Pancreas (tissue), 10 donors: Measurements from ENCODE around the gene KRTAP5-7. TPM values are rescaled to one million over a fixed set of nuclear protein-coding genes. Genes with fewer than 3 reads are reported as not detected.

Source experiments
- ATAC-seq, 4 donors: fragments of 200-7000 bp; cut with Tn5 transposase; one replicate each; pipeline versions ENCODE4 v1.8.0 to v1.9.1; 2020; ENCODE audit warnings: mild to moderate bottlenecking in 4 of 4, moderate library complexity in 4 of 4
- DNase-seq, 6 donors: peaks; one replicate each; pipeline ENCODE4 v3.0.0-alpha.2; 2020
- FAIRE-seq: peaks from 2 replicates; lab custom pipeline; 2012; peaks lifted over from hg19 to GRCh38; lab: Jason Lieb, UNC
- H3K27ac ChIP-seq, 4 donors: fragments of 200-600 bp; sonication (generic); 1 replicate in 3 of 4; 2 replicates in 1 of 4; pipeline versions ENCODE4 v1.5.0 to v1.8.0; 2020
- H3K27me3 ChIP-seq, 4 donors: fragments of 200-600 bp; one replicate each; pipeline ENCODE4 v1.8.0; 2021
- H3K36me3 ChIP-seq, 3 donors: fragments of 200-600 bp; sonication (generic) in 1 of 3; one replicate each; pipeline versions ENCODE4 v1.5.0 to v1.8.0; 2020 to 2021
- H3K4me1 ChIP-seq, 3 donors: fragments of 200-600 bp; one replicate each; pipeline ENCODE4 v1.8.0; 2021
- H3K4me3 ChIP-seq, 4 donors: fragments of 200-600 bp; sonication (generic) in 2 of 4; one replicate each; pipeline versions ENCODE4 v1.5.0 to v1.8.0; 2020 to 2021
- H3K9me3 ChIP-seq, 4 donors: fragments of 200-600 bp; one replicate each; pipeline ENCODE4 v1.8.0; 2021
- CTCF ChIP-seq, 4 donors: fragments of 200-600 bp; sonication (generic) in 3 of 4; IDR thresholded peaks; one replicate each; pipeline versions ENCODE4 v1.5.0 to v1.8.0; 2021; ENCODE audit warnings: antibody characterized with exemption in 4 of 4
- WGBS, 2 donors: extraction: QIAGEN DNeasy Blood & Tissue Kit; methylation state at CpG; one replicate each; pipeline ENCODE4 v1.1.7; 2013; 5-methylcytosine and 5-hydroxymethylcytosine counted together
- intact Hi-C, 3 donors: fragments of 100-400 bp; cut with DNase I; formaldehyde crosslinking; loops; one replicate each; pipeline versions ENCODE4 v1.11.1 to v1.14.2; 2022
- polyA plus RNA-seq, 2 donors: library from polyadenylated mRNA; stranded (reverse); fragments of 200-250 nt; gene quantifications; one replicate each; pipeline ENCODE4 v1.2.3, GENCODE V29; 2013
- total RNA-seq, 6 donors: library from RNA; stranded (reverse); fragmentation: NEBNext Ultra II Directional in 4 of 6; extraction: Animal tissue kit (Norgen Biotek cat#: 25700) in 4 of 6; gene quantifications; one replicate each; pipeline versions ENCODE4 v1.2.1 to v1.2.4, GENCODE V29; 2021 to 2023
- donor health status: healthy with polysubstance abuse.
- donor health status: DM: no; HTN: no; CAD: no; lungs with moderate emphysema.
- donor health status: DM: no; HTN: no; CAD: no.
- donor health status: control.
- donor health status: control.
- donor health status: Bipolar disorder and iron deficiency.
- donor health status: DM: yes; HTN: yes; CAD: no.
- donor health status: DM: no; HTN: no; CAD: no.
- donor health status: DM: no; HTN: no; CAD: no.
- donor health status: DM: yes; HTN: yes; CAD: no.

The KRTAP5-7 gene
- total and polyA plus RNA-seq, 8 donors = 0.12 to 0.19 (median 0.14) TPM; not detected in 4

GRCh38 chr11:71556018-71556417 lies 29.0 kb downstream of the KRTAP5-7 start:
- no peak for FAIRE-seq

GRCh38 chr11:71557257-71557656 lies 30.2 kb downstream of the KRTAP5-7 start:
- H3K4me1 ChIP-seq = no peaks in the 10 kb centered on the region
- no peak overlapping the region for H3K27ac ChIP-seq
- TF ChIP-seq CTCF (IDR thresholded peaks at IDR 0.05) = no peak
- H3K36me3 ChIP-seq = no peaks in the 10 kb centered on the region
- DNase-seq (no peak), FAIRE-seq (no peak), ATAC-seq (no peak)
- H3K9me3 ChIP-seq = no peaks in the 10 kb centered on the region
- no peaks in the 10 kb centered on the region for H3K27me3 ChIP-seq
- no peak overlapping the region for H3K4me3 ChIP-seq
- intact Hi-C loops = no loop called here

More at GRCh38 chr11:71556018-71556417, 29.0 kb downstream of the KRTAP5-7 start:
- no peaks in the 10 kb centered on the region for H3K27me3 ChIP-seq
- H3K27ac ChIP-seq = no peak overlapping the region
- intact Hi-C loops = no loop called here
- TF ChIP-seq CTCF (IDR thresholded peaks at IDR 0.05) = no peak
- 84 to 90% methylated on average over 4 of the region's 4 CpGs for WGBS, 2 donors
- H3K4me3 ChIP-seq = no peak overlapping the region
- no peaks in the 10 kb centered on the region for H3K36me3 ChIP-seq
- H3K9me3 ChIP-seq = no peaks in the 10 kb centered on the region
- H3K4me1 ChIP-seq = no peaks in the 10 kb centered on the region
- DNase-seq (no peak), ATAC-seq (no peak)

GRCh38 chr11:71558996-71559395 lies 31.9 kb downstream of the KRTAP5-7 start:
- 25 to 43% methylated on average over 1 of the region's 1 CpG for WGBS, 2 donors
- no peak for FAIRE-seq
- Histone ChIP-seq H3K4me3 (no peak overlapping the region), H3K36me3 (no peaks in the 10 kb centered on the region), H3K27me3 (no peaks in the 10 kb centered on the region), H3K27ac (no peak overlapping the region), H3K9me3 (no peaks in the 10 kb centered on the region), H3K4me1 (no peaks in the 10 kb centered on the region)
- ATAC-seq = no peak
- no peak for DNase-seq
- TF ChIP-seq CTCF (IDR thresholded peaks at IDR 0.05) = no peak
- intact Hi-C loops = no loop called here

- no peak for TF ChIP-seq CTCF (IDR thresholded peaks at IDR 0.05)
- Histone ChIP-seq H3K36me3 (no peaks in the 10 kb centered on the region), H3K4me3 (no peak overlapping the region), H3K9me3 (no peaks in the 10 kb centered on the region), H3K4me1 (no peaks in the 10 kb centered on the region), H3K27me3 (no peaks in the 10 kb centered on the region), H3K27ac (no peak overlapping the region)
- intact Hi-C loops = no loop called here
- FAIRE-seq (no peak), DNase-seq (no peak), ATAC-seq (no peak)
Observed at GRCh38 chr11:71562120-71562519, 35.1 kb downstream of the KRTAP5-7 start.

- intact Hi-C loops = no loop called here
- no peak overlapping the region for H3K4me3 ChIP-seq
- no peak for TF ChIP-seq CTCF (IDR thresholded peaks at IDR 0.05)
- no peak for FAIRE-seq
- H3K27ac ChIP-seq = no peak overlapping the region
- no peaks in the 10 kb centered on the region for H3K27me3 ChIP-seq
- no peak for DNase-seq
- 32 to 37% methylated on average over 8 of the region's 8 CpGs for WGBS, 2 donors
- H3K4me1 ChIP-seq = no peaks in the 10 kb centered on the region
- ATAC-seq = peak in 3 of 4 donors; percentile 32 to 57 (median 41)
- no peaks in the 10 kb centered on the region for H3K9me3 ChIP-seq
- H3K36me3 ChIP-seq = no peaks in the 10 kb centered on the region
Observed at GRCh38 chr11:71563406-71563805, 36.3 kb downstream of the KRTAP5-7 start.
